Endothelial cell of umbilical vein (primary cell): ENCODE results near the gene KCNMB2. TPM values are rescaled to one million over a fixed set of nuclear protein-coding genes. Genes with fewer than 3 reads are reported as not detected.

Experiments used
- BruUV-seq: library from RNA; stranded (reverse); fragments of 400-500 nt; replicated peaks from 2 replicates; lab custom pipeline; 2021; lab: Mats Ljungman, UMichigan
- CTCF ChIA-PET: fragments of 300-600, 350-600 bp; sonication (Branson Sonifier 250); formaldehyde crosslinking; loops from one replicate; lab custom pipeline; 2021; ENCODE audit warnings: antibody characterized with exemption, inconsistent platforms; lab: Charles Lee
- POLR2A ChIA-PET: fragments of 300-600, 350-600 bp; sonication (Branson Sonifier 250); formaldehyde crosslinking; loops from one replicate; lab custom pipeline; 2021; ENCODE audit warnings: antibody characterized with exemption, inconsistent platforms; lab: Charles Lee
- DNase-seq: peaks from one replicate; pipeline ENCODE4 v3.0.0-alpha.2; 2011; ENCODE audit warnings: low read depth, low spot score
- FAIRE-seq: peaks from 2 replicates; lab custom pipeline; 2011; peaks lifted over from hg19 to GRCh38; lab: Jason Lieb, UNC
- H2AFZ ChIP-seq: 2 replicates; pipeline ENCODE4 v1.6.0; 2012; ENCODE audit warnings: low read depth, low read length, control low read depth, inconsistent platforms
- H3K27ac ChIP-seq: 2 replicates; pipeline ENCODE4 v1.5.1; 2011; ENCODE audit warnings: low read depth, mild to moderate bottlenecking, control low read depth, low read length, moderate library complexity; ENCODE audit not compliant: insufficient read depth
- H3K27me3 ChIP-seq, 2 experiments: 2 replicates each; pipeline versions ENCODE4 v1.6.0 to v1.6.1; 2011; ENCODE audit warnings: low read length in 2 of 2, mixed read lengths in 1 of 2; ENCODE audit not compliant: control insufficient read depth in 2 of 2, insufficient read depth in 2 of 2
- H3K36me3 ChIP-seq, 2 experiments: 2 replicates in 1 of 2; 3 replicates in 1 of 2; pipeline ENCODE4 v1.5.1; 2011; ENCODE audit warnings: low read length in 2 of 2, mild to moderate bottlenecking in 1 of 2, moderate library complexity in 1 of 2; ENCODE audit not compliant: control insufficient read depth in 2 of 2, insufficient read depth in 2 of 2; ENCODE audit errors: extremely low read depth in 1 of 2
- H3K4me1 ChIP-seq: 3 replicates; pipeline ENCODE4 v1.5.1; 2011; ENCODE audit warnings: mild to moderate bottlenecking, low read length; ENCODE audit not compliant: control insufficient read depth, insufficient read depth; ENCODE audit errors: extremely low read depth
- H3K4me2 ChIP-seq: 2 replicates; pipeline ENCODE4 v1.6.1; 2011; ENCODE audit warnings: low read length, control low read depth, mixed read lengths; ENCODE audit not compliant: insufficient read depth
- H3K4me3 ChIP-seq, 3 experiments: fragments of 200-600 bp in 1 of 3; sonication (generic), shearing (Covaris generic) in 1 of 3; replicated peaks in 1 of 3; 2 replicates each; pipeline ENCODE4 v1.5.1; 2011 to 2016; ENCODE audit warnings: control low read depth in 3 of 3, low read length in 3 of 3, mild to moderate bottlenecking in 2 of 3, inconsistent platforms in 1 of 3, low read depth in 1 of 3, moderate library complexity in 1 of 3; ENCODE audit not compliant: insufficient read depth in 1 of 3
- H3K79me2 ChIP-seq: 2 replicates; pipeline ENCODE4 v1.6.0; 2012; ENCODE audit warnings: low read length, inconsistent platforms; ENCODE audit not compliant: control insufficient read depth, insufficient read depth
- H3K9ac ChIP-seq: replicated peaks from 2 replicates; pipeline ENCODE3; 2011; ENCODE audit warnings: low read length, control low read depth; ENCODE audit not compliant: insufficient read depth; ENCODE audit errors: extremely low read depth
- H3K9me1 ChIP-seq: replicated peaks from 3 replicates; pipeline ENCODE4 v1.6.0; 2011; ENCODE audit warnings: mild to moderate bottlenecking, low read length; ENCODE audit not compliant: control insufficient read depth, insufficient read depth; ENCODE audit errors: extremely low read depth
- H3K9me3 ChIP-seq: replicated peaks from 2 replicates; pipeline ENCODE4 v1.5.1; 2012; ENCODE audit warnings: low read length, inconsistent platforms; ENCODE audit not compliant: control insufficient read depth, insufficient read depth
- H4K20me1 ChIP-seq: replicated peaks from 2 replicates; pipeline ENCODE3; 2011; ENCODE audit warnings: mild to moderate bottlenecking, low read length; ENCODE audit not compliant: control insufficient read depth, insufficient read depth; ENCODE audit errors: extremely low read depth
- EZH2 ChIP-seq: IDR thresholded peaks from 2 replicates; pipeline ENCODE4 v1.6.1; 2012; ENCODE audit warnings: borderline replicate concordance, low read depth, mild to moderate bottlenecking, moderate library complexity, low read length, inconsistent platforms; ENCODE audit not compliant: severe bottlenecking
- FOS ChIP-seq: IDR thresholded peaks from 2 replicates; pipeline ENCODE4 v1.6.1; 2011; ENCODE audit warnings: mild to moderate bottlenecking, low read length, moderate library complexity, borderline replicate concordance; ENCODE audit not compliant: insufficient read depth
- GATA2 ChIP-seq: IDR thresholded peaks from 2 replicates; pipeline ENCODE4 v1.7.0; 2011; ENCODE audit warnings: low read depth, mild to moderate bottlenecking, moderate library complexity, mixed read lengths, low read length; ENCODE audit not compliant: insufficient read length, insufficient read depth
- JUN ChIP-seq: IDR thresholded peaks from 2 replicates; pipeline ENCODE4 v1.6.1; 2011; ENCODE audit warnings: borderline replicate concordance, low read depth; ENCODE audit not compliant: insufficient read length, insufficient read depth
- MAX ChIP-seq: IDR thresholded peaks from 2 replicates; pipeline ENCODE4 v1.6.1; 2011; ENCODE audit not compliant: insufficient read depth, insufficient read length
- MYC ChIP-seq: IDR thresholded peaks from one replicate; pipeline ENCODE4 v1.6.1; 2011; ENCODE audit warnings: mild to moderate bottlenecking, low read depth, low read length
- POLR2A ChIP-seq: IDR thresholded peaks from 2 replicates; pipeline ENCODE4 v1.6.1; 2012; ENCODE audit warnings: low read depth, mild to moderate bottlenecking, control low read depth, low read length
- POLR2AphosphoS5 ChIP-seq: IDR thresholded peaks from 2 replicates; pipeline ENCODE4 v1.6.1; 2012; ENCODE audit warnings: low read depth, mild to moderate bottlenecking, control low read depth, low read length, moderate library complexity; ENCODE audit not compliant: insufficient read depth
- dilution Hi-C: fragments of 300-500 bp; cut with MboI; formaldehyde crosslinking; loops from one replicate; pipeline ENCODE4 v1.15.0; 2019; ENCODE audit warnings: low sequenced_read_pairs; ENCODE audit not compliant: extremely low pct_ligation_motif_present
- intact Hi-C: fragments of 100-400 bp; cut with micrococcal nuclease; formaldehyde crosslinking; loops from one replicate; pipeline ENCODE4 v1.10.0; 2022
- polyA plus RNA-seq, 4 experiments: library from polyadenylated mRNA; depleted of rRNA in 3 of 4; stranded (reverse) in 3 of 4; unstranded in 1 of 4; fragments of >200 nt; gene quantifications; 2 replicates each; pipeline versions ENCODE4 v1.2.1 to v1.2.3, GENCODE V29; 2011 to 2012; ENCODE audit warnings: missing spikeins in 1 of 4
- total RNA-seq: library from RNA; stranded (reverse); gene quantifications from 2 replicates; pipeline ENCODE4 v1.2.3, GENCODE V29; 2021
- TF ChIP-seq, protein P1 (sequence below), 2 donors: IDR thresholded peaks; 1 replicate in 1 of 2; 2 replicates in 1 of 2; pipeline ENCODE4 v1.5.1; 2011; ENCODE audit warnings: low read length in 2 of 2, mild to moderate bottlenecking in 2 of 2, moderate library complexity in 2 of 2, control low read depth in 1 of 2, inconsistent platforms in 1 of 2, low read depth in 1 of 2; ENCODE audit not compliant: insufficient read depth in 1 of 2; ENCODE audit errors: extremely low read depth in 1 of 2

KCNMB2 gene
- total and polyA plus RNA-seq, 2 donors (not counting 3 experiments of a cell fraction or from before 2014, with no cell fraction given): not detected

- Histone ChIP-seq H3K27me3 (no peaks in the 10 kb centered on the region), H3K36me3 (no peaks in the 10 kb centered on the region), H3K79me2 (no peaks in the 10 kb centered on the region), H3K4me3 (no peak overlapping the region), H3K9me3 (no peaks in the 10 kb centered on the region), H4K20me1 (no peaks in the 10 kb centered on the region), H3K9ac (no peak overlapping the region), H3K9me1 (no peaks in the 10 kb centered on the region), H2AFZ (no peak overlapping the region), H3K27ac (no peak overlapping the region), H3K4me1 (no peaks in the 10 kb centered on the region), H3K4me2 (no peak overlapping the region)
- DNase-seq (no peak), FAIRE-seq (no peak)
- dilution Hi-C loops: no loop called here
- ChIA-PET POLR2A (no interaction called here), CTCF (no interaction called here)
- no peak for TF ChIP-seq POLR2AphosphoS5
- TF ChIP-seq JUN: no peak
- TF ChIP-seq MYC: no peak
- TF ChIP-seq, protein P1, sequence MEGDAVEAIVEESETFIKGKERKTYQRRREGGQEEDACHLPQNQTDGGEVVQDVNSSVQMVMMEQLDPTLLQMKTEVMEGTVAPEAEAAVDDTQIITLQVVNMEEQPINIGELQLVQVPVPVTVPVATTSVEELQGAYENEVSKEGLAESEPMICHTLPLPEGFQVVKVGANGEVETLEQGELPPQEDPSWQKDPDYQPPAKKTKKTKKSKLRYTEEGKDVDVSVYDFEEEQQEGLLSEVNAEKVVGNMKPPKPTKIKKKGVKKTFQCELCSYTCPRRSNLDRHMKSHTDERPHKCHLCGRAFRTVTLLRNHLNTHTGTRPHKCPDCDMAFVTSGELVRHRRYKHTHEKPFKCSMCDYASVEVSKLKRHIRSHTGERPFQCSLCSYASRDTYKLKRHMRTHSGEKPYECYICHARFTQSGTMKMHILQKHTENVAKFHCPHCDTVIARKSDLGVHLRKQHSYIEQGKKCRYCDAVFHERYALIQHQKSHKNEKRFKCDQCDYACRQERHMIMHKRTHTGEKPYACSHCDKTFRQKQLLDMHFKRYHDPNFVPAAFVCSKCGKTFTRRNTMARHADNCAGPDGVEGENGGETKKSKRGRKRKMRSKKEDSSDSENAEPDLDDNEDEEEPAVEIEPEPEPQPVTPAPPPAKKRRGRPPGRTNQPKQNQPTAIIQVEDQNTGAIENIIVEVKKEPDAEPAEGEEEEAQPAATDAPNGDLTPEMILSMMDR (IDR thresholded peaks at IDR 0.05; ENCODE audit: extremely low read depth in 1 of 2, insufficient read depth in 1 of 2, low read depth in 1 of 2, low read length in 2 of 2): no peak
- TF ChIP-seq POLR2A: no peak
- TF ChIP-seq FOS: no peak
- no peak for TF ChIP-seq EZH2
- no peak for TF ChIP-seq GATA2
- no peak for TF ChIP-seq MAX
- intact Hi-C loops: no loop called here
- BruUV-seq: no TSS peak
These were observed 198.9 kb downstream of the KCNMB2 start for GRCh38 chr3:178735032-178735674.
